Muscle layer of duodenum (tissue), 2 donors: ENCODE data around the gene RNF224.

Experiments
- H3K27ac ChIP-seq: one replicate; pipeline ENCODE4 v1.7.0; 2013; ENCODE audit warnings: mild to moderate bottlenecking, low read length
- H3K27me3 ChIP-seq: one replicate; pipeline ENCODE4 v1.7.0; 2013; ENCODE audit warnings: low read depth, mild to moderate bottlenecking, control low read depth, low read length
- H3K36me3 ChIP-seq, 2 donors: one replicate each; pipeline ENCODE4 v1.7.0; 2013; ENCODE audit warnings: low read length in 2 of 2, control low read depth in 1 of 2, mild to moderate bottlenecking in 1 of 2; ENCODE audit not compliant: insufficient read depth in 2 of 2, control insufficient read depth in 1 of 2
- H3K4me1 ChIP-seq, 2 donors: one replicate each; pipeline ENCODE4 v1.7.0; 2013; ENCODE audit warnings: low read length in 2 of 2, mild to moderate bottlenecking in 2 of 2, control low read depth in 1 of 2, moderate library complexity in 1 of 2; ENCODE audit not compliant: insufficient read depth in 2 of 2, control insufficient read depth in 1 of 2
- H3K4me3 ChIP-seq, 2 donors: one replicate each; pipeline ENCODE4 v1.7.0; 2013; ENCODE audit warnings: low read length in 2 of 2, low read depth in 1 of 2, mild to moderate bottlenecking in 1 of 2
- H3K9me3 ChIP-seq, 2 donors: one replicate each; pipeline ENCODE4 v1.7.0; 2013; ENCODE audit warnings: low read length in 2 of 2, control low read depth in 1 of 2, mild to moderate bottlenecking in 1 of 2; ENCODE audit not compliant: control insufficient read depth in 1 of 2
- donor health status: healthy.

Gene RNF224

DNA sequence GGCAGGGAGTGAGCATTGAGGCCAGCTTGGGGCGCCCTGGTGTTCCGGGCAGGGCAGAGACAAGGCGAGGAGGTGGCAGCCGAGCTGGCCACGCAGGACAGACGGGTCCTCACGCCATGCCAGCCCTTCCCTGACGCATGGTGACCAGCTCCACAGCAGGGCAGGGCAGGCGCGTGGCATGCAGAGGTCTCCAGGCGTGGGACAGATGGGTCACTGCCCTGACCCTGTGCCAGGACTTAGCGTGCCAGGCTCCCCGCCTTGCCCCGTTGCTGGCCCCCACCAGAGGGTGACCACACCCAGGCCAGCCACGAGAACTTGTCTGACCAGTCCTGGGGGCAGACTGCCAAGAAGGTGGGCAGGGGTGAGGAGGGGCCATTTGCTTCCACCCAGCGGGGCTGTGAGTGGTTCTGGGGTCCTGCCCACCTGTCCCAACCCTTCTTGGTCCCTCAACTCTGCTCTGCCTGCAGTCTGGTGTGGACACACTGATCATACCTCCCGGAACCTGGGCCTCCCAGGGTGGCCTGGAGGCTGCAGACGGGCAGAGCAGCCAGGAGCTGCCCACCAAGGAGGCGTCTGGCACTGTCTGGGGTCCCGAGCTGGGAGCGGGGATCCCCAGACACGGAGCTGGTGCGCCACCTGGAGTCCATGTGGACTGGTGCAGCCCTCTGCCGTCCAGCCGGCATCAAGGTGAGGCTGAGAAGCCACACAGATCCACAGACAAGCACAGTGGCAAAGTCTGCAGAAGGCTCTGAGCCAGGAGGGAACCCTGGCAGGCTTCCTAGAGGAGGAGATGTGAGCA is at the start of gene RNF224:
TSS of gene RNF224 (plus strand) at position 449 of the 799 bp plus-strand sequence. CDS start 834 bp downstream, outside the sequence.
- Histone ChIP-seq H3K27me3 (peaks cover 11% of the 10 kb centered on the region), H3K36me3 (no peaks in the 10 kb centered on the region), H3K27ac (no peak within 1 kb of the TSS), H3K9me3 (no peaks in the 10 kb centered on the region), H3K4me1 (peaks cover 0 to 14% of the 10 kb centered on the region in 2 donors), H3K4me3 (no peak within 1 kb of the TSS)

DNA sequence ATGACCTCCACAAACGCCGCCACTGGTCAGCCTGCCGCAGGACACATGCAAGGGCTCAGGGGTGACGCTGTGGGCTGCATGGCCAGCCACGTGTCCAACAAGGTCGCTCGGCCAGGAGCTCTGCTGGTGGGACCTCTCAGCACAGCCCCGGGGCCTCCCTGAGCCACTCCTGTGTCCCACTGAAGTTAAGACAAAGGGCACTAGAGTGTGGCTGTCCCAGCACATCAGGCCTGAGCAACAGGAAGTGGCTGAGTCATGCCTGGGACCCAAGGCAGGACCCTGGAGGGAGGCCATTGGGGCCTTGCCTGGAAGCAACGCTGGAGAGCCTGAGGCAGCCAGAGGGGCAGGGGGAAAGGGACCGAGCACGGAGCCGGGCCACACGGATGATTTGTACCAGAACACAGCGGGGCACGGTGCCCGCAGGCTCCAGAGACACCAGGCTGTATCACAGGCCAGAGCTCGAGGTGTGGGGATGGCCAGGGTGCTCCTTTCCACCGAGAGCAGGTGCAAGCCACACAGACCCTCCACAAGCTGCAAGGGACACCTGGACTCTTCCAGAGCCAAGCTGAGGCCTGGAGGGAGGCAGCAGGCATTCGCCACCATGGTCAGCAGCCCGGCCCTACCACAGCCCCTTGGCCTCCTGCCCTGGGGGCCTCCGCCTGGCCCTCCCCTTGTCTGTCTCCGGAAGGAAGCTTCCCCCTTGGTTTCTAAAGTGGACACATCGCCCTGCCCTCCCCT is 48.9 kb upstream of the RNF224 start:
- Histone ChIP-seq H3K4me1 (no peaks in the 10 kb centered on the region), H3K4me3 (no peak overlapping the region), H3K9me3 (no peaks in the 10 kb centered on the region), H3K27ac (no peak overlapping the region), H3K36me3 (peaks cover 19 to 67% of the 10 kb centered on the region in 2 donors), H3K27me3 (no peaks in the 10 kb centered on the region)

DNA sequence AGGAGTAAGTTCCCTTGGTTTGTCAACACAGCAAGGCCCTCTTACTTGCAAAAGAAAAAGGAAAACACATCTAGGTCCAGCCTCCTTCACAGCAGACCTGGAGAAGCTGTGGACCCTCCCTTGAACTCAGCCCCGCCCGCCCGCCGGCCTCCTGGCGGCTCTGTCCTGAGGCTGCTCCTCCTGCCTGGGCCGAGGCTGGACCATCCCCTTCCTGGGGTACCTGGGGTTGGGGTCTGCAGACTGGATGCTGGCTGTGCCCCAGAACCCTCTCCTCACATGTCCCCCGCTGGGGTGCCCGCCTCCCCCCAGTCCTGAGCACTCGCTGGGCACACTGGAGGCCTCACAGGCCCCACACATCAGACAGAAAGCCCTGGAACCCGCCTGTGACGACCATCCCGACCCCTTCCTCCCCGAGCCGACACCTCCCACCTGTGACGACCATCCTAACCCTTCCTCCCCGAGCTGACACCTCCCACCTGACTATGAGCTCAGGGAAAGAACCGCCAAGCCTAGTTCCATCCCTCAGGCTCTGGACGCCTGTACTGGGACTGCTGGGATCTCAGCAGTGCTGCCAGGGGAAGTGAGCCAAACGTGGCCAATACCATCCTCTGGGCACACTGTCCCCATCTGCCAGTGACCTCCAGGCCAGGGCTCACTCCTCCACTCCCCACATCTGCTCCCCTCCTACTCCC is 48.2 kb upstream of the RNF224 start:
- Histone ChIP-seq H3K9me3 (no peaks in the 10 kb centered on the region), H3K27ac (no peak overlapping the region), H3K36me3 (peaks cover 26 to 74% of the 10 kb centered on the region in 2 donors), H3K4me3 (no peak overlapping the region), H3K4me1 (no peaks in the 10 kb centered on the region), H3K27me3 (no peaks in the 10 kb centered on the region)

GRCh38 chr9:137179761-137180160 is 47.5 kb upstream of the RNF224 start:
- H3K36me3 ChIP-seq = peaks cover 28 to 81% of the 10 kb centered on the region in 2 donors
- no peaks in the 10 kb centered on the region for H3K27me3 ChIP-seq

DNA sequence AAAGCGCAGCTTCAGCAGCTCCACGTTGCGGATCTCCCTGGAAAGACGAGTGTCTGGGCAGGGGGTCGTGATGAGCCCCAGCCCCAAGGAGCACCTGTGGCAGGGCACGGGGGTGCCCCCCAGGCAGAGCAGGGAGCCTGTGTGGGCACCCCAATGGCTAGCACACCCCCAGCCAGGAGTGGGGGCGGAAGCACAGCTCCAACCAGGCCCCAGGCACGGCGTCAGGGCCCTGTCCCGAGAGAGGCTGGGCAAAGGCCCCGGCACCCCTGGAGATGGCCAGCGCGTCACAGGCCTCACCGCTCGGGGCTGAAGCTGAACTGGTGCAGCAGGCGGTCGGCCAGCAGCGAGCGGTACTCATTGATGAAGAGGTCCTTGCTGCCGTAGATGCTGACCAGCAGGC is 46.8 kb upstream of the RNF224 start:
- Histone ChIP-seq H3K27me3 (no peaks in the 10 kb centered on the region), H3K36me3 (peaks cover 28 to 88% of the 10 kb centered on the region in 2 donors), H3K27ac (no peak overlapping the region), H3K9me3 (no peaks in the 10 kb centered on the region), H3K4me3 (no peak overlapping the region), H3K4me1 (peaks cover 0 to under 1% of the 10 kb centered on the region in 2 donors)

More at GRCh38 chr9:137179761-137180160, 47.5 kb upstream of the RNF224 start:
- no peaks in the 10 kb centered on the region for H3K9me3 ChIP-seq
- no peaks in the 10 kb centered on the region for H3K4me1 ChIP-seq
- no peak overlapping the region for H3K27ac ChIP-seq
- no peak overlapping the region for H3K4me3 ChIP-seq

GRCh38 chr9:137181680-137182079 is 45.6 kb upstream of the RNF224 start:
- no peaks in the 10 kb centered on the region for H3K9me3 ChIP-seq
- peaks cover 1 to 12% of the 10 kb centered on the region in 2 donors for H3K4me1 ChIP-seq
- peaks cover 28 to 100% of the 10 kb centered on the region in 2 donors for H3K36me3 ChIP-seq
- H3K27ac ChIP-seq = no peak overlapping the region
- no peak overlapping the region for H3K4me3 ChIP-seq
- no peaks in the 10 kb centered on the region for H3K27me3 ChIP-seq

- Histone ChIP-seq H3K9me3 (no peaks in the 10 kb centered on the region), H3K4me3 (no peak overlapping the region), H3K27me3 (no peaks in the 10 kb centered on the region), H3K36me3 (peaks cover 28 to 94% of the 10 kb centered on the region in 2 donors), H3K27ac (no peak overlapping the region), H3K4me1 (peaks cover 11 to 24% of the 10 kb centered on the region in 2 donors)
These were observed 44.5 kb upstream of the RNF224 start for GRCh38 chr9:137182836-137183235.

- H3K4me1 ChIP-seq = peaks cover 11 to 26% of the 10 kb centered on the region in 2 donors
- H3K36me3 ChIP-seq = peaks cover 28 to 92% of the 10 kb centered on the region in 2 donors
- no peak overlapping the region for H3K4me3 ChIP-seq
- no peak overlapping the region for H3K27ac ChIP-seq
- H3K9me3 ChIP-seq = no peaks in the 10 kb centered on the region
- no peaks in the 10 kb centered on the region for H3K27me3 ChIP-seq
These were observed 43.2 kb upstream of the RNF224 start for GRCh38 chr9:137183980-137184595.

DNA sequence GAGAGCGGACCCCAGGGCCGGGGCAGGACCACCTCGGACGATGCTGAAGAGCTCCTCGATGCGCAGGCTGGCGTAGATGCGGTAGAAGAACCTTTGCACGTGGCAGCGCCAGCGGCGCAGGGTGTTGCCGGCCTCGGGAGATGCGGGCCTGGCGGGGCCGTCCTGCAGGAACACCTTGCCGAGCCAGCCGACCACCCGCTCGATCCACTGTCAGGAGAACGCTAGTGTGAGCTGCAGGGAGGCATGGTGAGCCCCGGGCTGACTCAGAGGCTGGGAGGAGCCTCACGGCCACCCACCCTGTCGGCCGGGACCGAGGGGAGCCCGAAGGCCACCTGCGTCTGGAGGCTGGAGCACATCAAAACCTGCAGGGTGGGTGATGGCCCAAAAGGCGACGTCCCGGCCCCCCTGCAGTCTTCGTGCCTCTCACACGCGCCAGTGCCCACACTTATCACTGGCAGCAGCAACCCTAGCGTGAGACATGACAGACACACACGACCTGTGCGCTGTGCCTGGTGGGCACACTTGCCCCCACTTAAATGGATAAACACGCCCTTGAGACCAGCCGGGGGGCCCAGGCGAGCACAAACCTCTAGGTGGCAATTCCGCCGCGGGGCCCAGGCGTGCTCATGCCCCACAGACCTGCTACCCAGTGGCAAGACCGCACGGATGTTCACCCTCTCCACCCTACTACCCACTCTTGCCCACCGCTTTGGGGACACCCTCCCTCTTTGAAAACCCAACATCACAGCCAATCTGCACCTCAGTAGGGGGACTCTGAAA is 42.2 kb upstream of the RNF224 start:
- Histone ChIP-seq H3K36me3 (peaks cover 23 to 87% of the 10 kb centered on the region in 2 donors), H3K4me3 (no peak overlapping the region), H3K27me3 (no peaks in the 10 kb centered on the region), H3K27ac (no peak overlapping the region), H3K4me1 (peaks cover 11 to 36% of the 10 kb centered on the region in 2 donors), H3K9me3 (no peaks in the 10 kb centered on the region)

- Histone ChIP-seq H3K36me3 (peaks cover 20 to 86% of the 10 kb centered on the region in 2 donors), H3K4me1 (peaks cover 11 to 43% of the 10 kb centered on the region in 2 donors), H3K27ac (no peak overlapping the region), H3K4me3 (no peak overlapping the region), H3K9me3 (no peaks in the 10 kb centered on the region), H3K27me3 (no peaks in the 10 kb centered on the region)
These were observed 41.4 kb upstream of the RNF224 start for GRCh38 chr9:137185921-137186320.
